GM19025 (cell line): ENCODE measurements around the gene ARFIP2.

Source experiments
- ATAC-seq: cut with Tn5 transposase; IDR thresholded peaks from one replicate; pipeline ENCODE4 v1.9.1; 2021; ENCODE audit warnings: mild to moderate bottlenecking, low read depth, moderate library complexity; ENCODE audit not compliant: unreplicated experiment

Gene ARFIP2

DNA sequence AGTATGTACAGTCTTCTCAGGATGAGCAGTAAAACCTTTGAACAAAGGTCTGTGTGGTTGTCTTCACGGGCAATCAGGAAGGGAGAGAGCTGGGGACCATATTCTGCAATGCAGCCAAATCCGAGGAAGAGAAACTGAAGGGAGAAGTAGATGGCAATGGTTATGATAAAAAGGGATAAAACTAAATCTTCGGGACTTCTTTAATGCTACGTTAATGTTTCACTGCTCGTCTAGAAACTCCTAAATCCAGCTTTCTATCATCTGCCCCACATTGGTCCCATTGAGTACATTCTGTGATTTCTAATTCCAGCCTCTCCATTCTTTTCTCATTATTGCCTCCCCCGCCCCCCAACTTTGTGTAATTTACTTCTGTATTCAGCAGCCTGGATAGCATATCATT, 1.9 kb upstream of the ARFIP2 start:
- no peak for ATAC-seq

GRCh38 chr11:6482441-6482840, 1.3 kb upstream of the ARFIP2 start:
- ATAC-seq, result no peak

DNA sequence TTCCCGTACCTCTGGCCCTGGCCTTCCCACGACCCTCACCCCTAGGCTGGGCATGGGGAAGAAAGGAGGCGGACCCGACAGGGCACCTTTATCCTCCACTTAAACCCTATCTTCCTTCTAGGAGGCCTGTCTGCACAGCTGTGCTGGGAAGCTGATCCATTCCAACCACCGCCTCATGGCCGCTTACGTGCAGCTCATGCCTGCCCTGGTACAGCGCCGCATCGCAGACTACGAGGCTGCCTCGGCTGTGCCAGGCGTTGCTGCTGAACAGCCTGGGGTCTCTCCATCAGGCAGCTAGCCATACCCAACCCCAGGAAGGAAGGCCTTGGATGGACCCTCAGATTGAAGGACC, 769 bp upstream of the ARFIP2 start:
- ATAC-seq, result no peak

GRCh38 chr11:6480299-6480914, 724 bp downstream of the ARFIP2 start:
- no peak for ATAC-seq

- no peak for ATAC-seq
These were observed 4.6 kb downstream of the ARFIP2 start for GRCh38 chr11:6476571-6476970.

DNA sequence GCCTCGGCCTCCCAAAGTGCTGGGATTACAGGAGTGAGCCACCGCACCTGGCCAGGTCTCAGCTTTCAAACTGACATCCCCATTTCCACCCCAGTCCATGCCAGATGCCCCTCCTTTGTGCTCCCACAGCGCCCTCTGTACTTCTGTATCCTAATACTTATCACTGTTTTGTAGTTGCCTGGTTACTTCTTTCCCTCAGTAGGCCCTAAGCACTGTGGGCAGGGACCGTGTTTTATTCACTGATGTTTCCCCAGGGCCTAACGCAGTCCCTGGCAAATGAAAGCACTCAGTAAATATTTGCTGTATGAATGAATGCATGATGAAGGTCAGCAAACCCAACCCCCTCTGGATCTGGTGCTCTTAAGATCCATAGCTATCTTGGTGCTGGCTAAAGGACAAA, 5.2 kb downstream of the ARFIP2 start:
- no peak for ATAC-seq

GRCh38 chr11:6474806-6475500, 6.2 kb downstream of the ARFIP2 start:
- no peak for ATAC-seq

- ATAC-seq, result no peak
These were observed 6.7 kb downstream of the ARFIP2 start for GRCh38 chr11:6474413-6474792.

DNA sequence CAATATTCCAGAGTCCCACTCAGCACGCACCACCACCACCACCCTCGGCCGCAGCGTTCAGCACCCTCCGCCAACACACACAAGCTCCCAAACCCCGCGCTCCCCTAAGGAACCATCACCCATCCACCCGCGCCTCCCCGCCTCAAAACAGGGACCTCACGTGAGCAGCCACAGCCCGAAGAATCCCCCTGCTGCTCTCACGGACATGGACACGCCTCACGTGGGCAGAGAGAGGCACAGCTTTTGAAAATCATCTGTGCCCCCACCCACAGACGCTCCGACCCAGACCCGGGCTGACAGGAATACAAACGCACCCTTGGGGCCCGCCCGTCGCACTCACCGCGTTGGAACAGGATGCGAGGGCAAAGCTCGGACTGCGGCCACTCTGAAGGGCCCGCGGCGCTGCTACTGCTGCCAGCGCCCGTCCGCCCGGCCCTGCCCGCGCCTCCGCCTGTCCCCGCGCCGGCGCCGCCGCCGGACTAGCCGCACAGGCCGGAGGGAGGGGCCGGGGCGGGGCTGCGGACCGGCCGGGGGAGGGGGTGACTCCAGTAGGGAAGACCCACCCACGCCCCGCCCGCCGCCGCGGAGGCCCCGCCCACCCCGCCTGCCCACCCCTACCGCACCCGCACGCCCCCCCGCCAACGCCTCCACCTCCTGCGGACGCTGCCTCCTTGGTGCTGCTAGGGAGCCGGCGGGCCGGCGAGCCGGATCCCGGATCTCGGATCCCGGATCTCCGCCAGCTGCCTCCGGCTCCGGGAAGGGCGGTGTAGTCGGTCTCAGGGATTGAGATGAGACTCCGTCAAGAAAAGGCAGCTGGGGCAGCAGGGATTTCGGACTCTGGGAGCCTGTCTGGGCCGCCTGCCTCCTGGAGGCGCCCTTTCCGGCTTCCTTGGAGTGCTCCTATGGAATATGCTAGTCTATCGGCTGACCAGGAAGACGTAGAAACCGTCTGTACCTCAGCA, 7.4 kb downstream of the ARFIP2 start, which contains the start of gene TRIM3:
TSS of gene TRIM3 (minus strand) at position 491 of the 962 bp plus-strand sequence. CDS start 8,246 bp downstream, outside the sequence.
- peak; percentile 82 for ATAC-seq

- no peak for ATAC-seq
These were observed 8.2 kb downstream of the ARFIP2 start for GRCh38 chr11:6472934-6473333.

DNA sequence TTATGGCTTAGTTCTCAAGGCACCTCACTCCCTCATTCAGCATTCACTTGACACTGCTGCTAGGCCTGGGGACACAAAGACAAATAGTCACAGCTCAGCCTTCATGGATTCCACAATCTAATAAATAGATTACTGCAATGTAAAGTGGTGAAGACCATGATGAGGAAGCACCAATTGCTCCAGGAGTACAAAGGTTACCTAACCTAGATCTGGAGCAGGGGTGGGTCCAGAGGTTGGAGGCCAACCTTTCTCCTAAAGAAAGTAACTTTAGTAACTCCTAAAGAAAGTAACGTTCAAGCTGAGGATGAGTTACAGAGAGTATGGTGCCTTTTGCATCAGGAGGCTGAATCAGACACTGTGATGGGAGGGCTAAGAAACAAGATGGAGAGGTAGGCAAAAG, 11.5 kb downstream of the ARFIP2 start:
- ATAC-seq, result no peak

DNA sequence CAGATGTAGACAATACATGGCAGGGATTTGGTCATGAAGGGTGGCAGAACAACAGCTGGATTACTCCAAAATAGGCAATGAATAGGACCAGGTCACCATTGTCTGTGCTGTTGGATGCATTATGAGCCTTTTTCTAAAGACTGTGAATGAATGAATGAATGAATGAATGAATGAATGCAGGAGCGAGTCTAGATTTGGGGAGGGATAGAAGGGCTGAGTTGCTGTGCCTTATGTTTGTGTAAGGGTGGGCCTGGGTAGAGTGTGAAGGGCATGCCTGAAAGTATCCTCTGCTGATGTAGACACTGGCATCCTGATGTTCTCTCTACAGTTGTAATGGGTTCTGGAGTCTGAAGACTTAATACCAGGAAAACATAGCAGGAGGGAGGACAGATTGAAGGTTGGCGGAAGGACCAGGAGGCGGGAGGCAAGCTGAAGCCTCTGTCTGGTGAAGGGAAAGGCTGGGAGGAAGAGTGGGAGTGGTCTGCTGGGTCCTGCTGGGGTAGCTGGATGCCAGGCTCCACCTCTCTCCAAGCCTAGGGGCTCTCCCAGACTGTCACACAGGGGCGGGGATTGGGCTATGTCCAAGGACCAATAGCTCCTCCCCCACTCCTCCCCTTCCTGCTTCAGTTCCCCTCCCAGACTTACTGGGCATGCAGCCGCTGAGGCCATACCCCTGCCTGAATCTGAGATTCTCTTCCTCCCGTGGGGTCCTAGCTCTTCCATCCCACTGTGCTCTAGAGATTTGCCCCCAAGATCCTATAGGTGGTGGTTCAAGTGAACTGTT, 12.2 kb downstream of the ARFIP2 start:
- ATAC-seq, result peak; percentile 36

DNA sequence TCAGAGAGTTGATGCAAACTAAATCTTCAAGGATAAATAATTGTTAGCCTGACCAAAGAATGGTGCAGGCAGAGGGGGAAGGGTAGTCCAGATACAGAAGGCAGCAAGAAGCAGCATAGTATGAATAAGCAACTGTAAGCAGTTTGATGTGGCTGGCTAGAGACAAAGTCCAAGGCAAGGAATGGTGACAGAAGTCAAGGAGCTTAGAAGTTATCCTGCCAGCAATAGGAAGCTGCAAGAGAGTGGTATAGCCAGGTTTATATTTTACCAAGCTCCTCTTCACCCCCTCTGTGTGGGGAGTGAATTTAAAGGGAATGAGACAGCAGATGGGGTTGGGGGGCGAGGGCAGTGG, 22.1 kb downstream of the ARFIP2 start:
- ATAC-seq, result no peak

- ATAC-seq, result no peak
These were observed 22.6 kb downstream of the ARFIP2 start for GRCh38 chr11:6458352-6459098.

DNA sequence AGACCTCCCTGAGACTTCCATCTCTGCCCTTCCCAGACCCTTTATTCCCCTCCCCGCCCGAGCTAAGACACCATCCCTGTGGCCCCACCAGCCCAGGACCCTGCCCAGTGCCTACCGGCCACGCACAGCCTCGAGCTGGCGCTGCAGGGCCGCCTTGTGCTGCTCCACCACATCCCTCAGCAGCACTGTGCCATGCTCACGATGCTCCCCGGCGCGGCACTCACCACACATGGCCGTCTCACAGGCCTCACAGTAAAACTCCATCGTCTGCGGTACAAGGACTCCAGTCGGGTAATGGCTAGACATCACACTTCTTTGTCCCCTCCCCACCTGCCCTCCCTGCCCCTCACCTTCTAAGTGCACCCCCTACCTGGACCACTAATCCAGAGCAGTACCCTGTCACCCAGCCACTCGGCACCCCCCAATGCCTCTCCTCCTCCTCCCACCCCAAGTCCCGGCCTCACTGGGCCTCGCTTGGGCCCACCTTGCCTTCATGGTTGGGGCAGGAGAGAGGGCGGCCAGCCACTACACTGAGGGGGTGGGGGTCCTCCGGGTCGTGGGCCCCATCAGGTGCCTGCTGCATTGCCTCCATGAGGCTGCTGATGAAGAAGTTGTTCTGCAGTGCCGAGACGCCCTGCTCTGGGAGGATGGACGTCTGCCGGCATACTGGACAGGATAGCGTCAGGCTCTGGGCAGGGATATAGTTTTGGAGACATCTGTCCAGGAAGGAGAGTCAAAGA, 23.4 kb downstream of the ARFIP2 start:
- ATAC-seq, result no peak

GRCh38 chr11:6456361-6457073, 24.6 kb downstream of the ARFIP2 start:
- ATAC-seq, result no peak

DNA sequence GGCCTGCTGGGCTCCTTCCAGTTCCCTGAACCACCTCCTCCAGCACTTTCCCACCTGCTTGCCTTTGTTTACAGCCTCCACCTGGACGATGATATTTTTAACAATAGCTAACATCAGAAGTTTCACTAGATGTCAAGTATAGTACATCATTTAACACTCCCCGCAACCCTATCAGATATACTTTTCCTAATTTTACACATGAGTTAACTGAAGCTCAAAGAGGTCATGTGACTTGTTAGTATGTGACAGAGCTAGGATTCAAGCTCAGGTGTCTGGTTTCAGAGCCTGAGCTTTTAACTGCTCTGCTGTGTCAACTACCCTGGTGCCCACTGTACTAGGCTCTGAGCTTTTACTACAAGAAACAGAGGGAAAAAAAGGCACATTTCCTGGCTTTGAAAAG, 26.1 kb downstream of the ARFIP2 start:
- no peak for ATAC-seq

GRCh38 chr11:6453152-6453551, 28.0 kb downstream of the ARFIP2 start:
- ATAC-seq, result no peak

GRCh38 chr11:6452219-6452618, 28.9 kb downstream of the ARFIP2 start:
- ATAC-seq, result no peak
